Liver (tissue), 9 donors: Measurements from ENCODE around the gene CEP128. TPM values are rescaled to one million over a fixed set of nuclear protein-coding genes. Genes with fewer than 3 reads are reported as not detected.

Source experiments
- DNase-seq: peaks from one replicate; pipeline ENCODE4 v3.0.0-alpha.2; 2017; ENCODE audit warnings: low spot score
- H3K27ac ChIP-seq, 2 donors: one replicate each; pipeline ENCODE4 v1.7.0; 2013; ENCODE audit warnings: inconsistent platforms in 2 of 2, low read length in 2 of 2, control low read depth in 1 of 2, low read depth in 1 of 2, mild to moderate bottlenecking in 1 of 2
- H3K27me3 ChIP-seq, 4 donors: one replicate each; pipeline versions ENCODE4 v1.6.1 to v1.7.0; 2013; ENCODE audit warnings: low read length in 3 of 4, inconsistent platforms in 1 of 4, mild to moderate bottlenecking in 1 of 4, moderate library complexity in 1 of 4; ENCODE audit not compliant: control insufficient read depth in 4 of 4, insufficient read depth in 4 of 4
- H3K36me3 ChIP-seq, 4 donors: one replicate each; pipeline versions ENCODE4 v1.6.1 to v1.7.0; 2013; ENCODE audit warnings: low read length in 3 of 4, mild to moderate bottlenecking in 3 of 4, low read depth in 1 of 4, moderate library complexity in 1 of 4; ENCODE audit not compliant: control insufficient read depth in 4 of 4, insufficient read depth in 3 of 4
- H3K4me1 ChIP-seq, 4 donors: one replicate each; pipeline versions ENCODE4 v1.6.1 to v1.7.0; 2013; ENCODE audit warnings: low read length in 3 of 4, mild to moderate bottlenecking in 3 of 4, moderate library complexity in 1 of 4; ENCODE audit not compliant: control insufficient read depth in 4 of 4, insufficient read depth in 4 of 4
- H3K4me3 ChIP-seq, 3 donors: one replicate each; pipeline versions ENCODE4 v1.6.1 to v1.7.0; 2013; ENCODE audit warnings: low read length in 3 of 3, control low read depth in 1 of 3, low read depth in 1 of 3, mild to moderate bottlenecking in 1 of 3
- H3K9ac ChIP-seq, 2 donors: one replicate each; pipeline ENCODE4 v1.7.0; 2013; ENCODE audit warnings: low read length in 2 of 2, mild to moderate bottlenecking in 2 of 2, moderate library complexity in 2 of 2, control low read depth in 1 of 2, low read depth in 1 of 2
- H3K9me3 ChIP-seq, 4 donors: one replicate each; pipeline versions ENCODE4 v1.6.1 to v1.7.0; 2013; ENCODE audit warnings: low read length in 3 of 4; ENCODE audit not compliant: control insufficient read depth in 4 of 4
- EGR1 ChIP-seq, 2 donors: IDR thresholded peaks; 2 replicates each; pipeline ENCODE4 v1.6.1; 2016 to 2018; ENCODE audit warnings: antibody characterized with exemption in 2 of 2, low read depth in 2 of 2
- FOXA1 ChIP-seq: IDR thresholded peaks from 2 replicates; pipeline ENCODE4 v1.6.1; 2016; ENCODE audit warnings: antibody characterized with exemption
- FOXA2 ChIP-seq: IDR thresholded peaks from 2 replicates; pipeline ENCODE4 v1.6.1; 2016; ENCODE audit warnings: antibody characterized with exemption
- GABPA ChIP-seq, 2 donors: IDR thresholded peaks in 1 of 2; conservative IDR thresholded peaks in 1 of 2; 2 replicates each; pipeline ENCODE4 v1.6.1; 2016; ENCODE audit warnings: antibody characterized with exemption in 2 of 2, mild to moderate bottlenecking in 1 of 2, moderate library complexity in 1 of 2
- JUND ChIP-seq, 2 donors: IDR thresholded peaks; 2 replicates each; pipeline ENCODE4 v1.6.1; 2016; ENCODE audit warnings: antibody characterized with exemption in 2 of 2
- RAD21 ChIP-seq, 2 donors: IDR thresholded peaks; 2 replicates each; pipeline ENCODE4 v1.6.1; 2016; ENCODE audit warnings: antibody characterized with exemption in 2 of 2, mild to moderate bottlenecking in 2 of 2
- RXRA ChIP-seq, 2 donors: IDR thresholded peaks; 2 replicates each; pipeline ENCODE4 v1.6.1; 2017 to 2018; ENCODE audit warnings: antibody characterized with exemption in 2 of 2, mild to moderate bottlenecking in 1 of 2
- SP1 ChIP-seq: IDR thresholded peaks from 2 replicates; pipeline ENCODE4 v1.6.1; 2018; ENCODE audit warnings: antibody characterized with exemption, mild to moderate bottlenecking
- TAF1 ChIP-seq: conservative IDR thresholded peaks from 2 replicates; pipeline ENCODE4 v1.6.1; 2016; ENCODE audit warnings: antibody characterized with exemption, mild to moderate bottlenecking
- YY1 ChIP-seq: IDR thresholded peaks from 2 replicates; pipeline ENCODE4 v1.6.1; 2016; ENCODE audit warnings: antibody characterized with exemption, mild to moderate bottlenecking
- WGBS: extraction: QIAGEN DNeasy Blood & Tissue Kit; methylation state at CpG from one replicate; pipeline ENCODE4 v1.1.7; 2013; 5-methylcytosine and 5-hydroxymethylcytosine counted together
- polyA plus RNA-seq, 2 donors: library from polyadenylated mRNA; stranded (reverse) in 1 of 2; unstranded in 1 of 2; fragments of 200-250 nt in 1 of 2; fragments of >200 nt in 1 of 2; fragmentation: Nextera tagmentation in 1 of 2; extraction: Ambion mirVana in 1 of 2; gene quantifications; one replicate each; pipeline versions ENCODE4 v1.2.1 to v1.2.3, GENCODE V29; 2013 to 2015
- total RNA-seq, 2 donors: library from RNA; depleted of rRNA; stranded (reverse); fragments of >200 nt; gene quantifications; one replicate each; pipeline ENCODE4 v1.2.3, GENCODE V29; 2014
- TF ChIP-seq, protein P1 (sequence below): fragments of 150-350 bp; IDR thresholded peaks from 2 replicates; pipeline ENCODE4 v1.5.1; 2017; ENCODE audit warnings: improper control_type of control experiment, low read depth, low read length; ENCODE audit not compliant: missing input control
- TF ChIP-seq, protein P2 (sequence below): IDR thresholded peaks from 2 replicates; pipeline ENCODE4 v1.6.1; 2016; ENCODE audit warnings: antibody characterized with exemption
- TF ChIP-seq, protein P3 (sequence below): IDR thresholded peaks from 2 replicates; pipeline ENCODE4 v1.6.1; 2016; ENCODE audit warnings: antibody characterized with exemption
- TF ChIP-seq, protein P4 (sequence below): IDR thresholded peaks from 2 replicates; pipeline ENCODE4 v1.6.1; 2016; ENCODE audit warnings: antibody characterized with exemption
- donor health status: healthy.
- donor health status: healthy.
- donor health status: healthy.
- donor health status: healthy.
- donor health status: healthy.

CEP128 gene
- total and polyA plus RNA-seq, 4 donors = 0.27 to 3.8 (median 1.4) TPM

DNA sequence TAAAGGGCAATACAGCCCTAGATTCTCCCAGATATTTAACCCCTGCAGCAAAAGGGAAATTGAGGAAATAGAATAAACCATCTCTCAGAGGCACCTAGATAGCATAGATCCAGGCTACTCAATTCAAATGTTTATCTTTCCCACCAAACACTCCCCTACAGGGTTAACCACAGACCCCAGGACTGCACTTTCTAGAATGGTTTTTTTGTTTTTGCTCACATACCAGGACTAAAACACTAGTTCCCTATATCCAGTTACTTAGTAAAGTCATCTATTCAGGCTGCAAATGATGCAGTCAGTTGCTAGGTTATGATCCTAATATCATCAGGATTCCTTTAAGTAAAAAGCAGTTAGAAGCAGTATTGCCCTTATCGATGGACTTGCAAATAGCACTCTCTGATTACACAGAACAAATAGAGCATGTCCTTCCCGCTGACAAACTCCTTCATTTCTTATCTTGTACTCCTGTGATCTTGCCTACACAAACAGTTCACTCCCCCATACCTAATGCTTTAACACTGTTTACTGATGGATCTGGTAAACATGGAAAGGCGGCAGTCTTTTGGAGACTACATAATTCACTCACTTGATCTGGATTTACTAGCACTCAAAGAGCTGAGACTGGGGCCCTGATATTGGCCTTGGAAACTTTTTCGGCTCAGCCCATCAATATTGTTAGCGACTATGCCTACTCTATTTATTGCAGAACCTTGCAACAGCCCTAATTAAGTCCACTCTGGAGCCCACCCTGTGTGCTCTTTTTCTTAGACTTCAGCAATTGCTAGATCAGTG lies 473.0 kb downstream of the CEP128 start:
- H3K9ac ChIP-seq = no peak overlapping the region
- 19% methylated on average over 5 of the region's 5 CpGs for WGBS
- H3K4me1 ChIP-seq = no peaks in the 10 kb centered on the region
- H3K9me3 ChIP-seq = peaks cover 0 to 10% (median 2%) of the 10 kb centered on the region in 4 donors
- no peaks in the 10 kb centered on the region for H3K27me3 ChIP-seq
- no peak for DNase-seq
- H3K4me3 ChIP-seq = no peak overlapping the region
- no peak overlapping the region for H3K27ac ChIP-seq
- TF ChIP-seq, protein P1, sequence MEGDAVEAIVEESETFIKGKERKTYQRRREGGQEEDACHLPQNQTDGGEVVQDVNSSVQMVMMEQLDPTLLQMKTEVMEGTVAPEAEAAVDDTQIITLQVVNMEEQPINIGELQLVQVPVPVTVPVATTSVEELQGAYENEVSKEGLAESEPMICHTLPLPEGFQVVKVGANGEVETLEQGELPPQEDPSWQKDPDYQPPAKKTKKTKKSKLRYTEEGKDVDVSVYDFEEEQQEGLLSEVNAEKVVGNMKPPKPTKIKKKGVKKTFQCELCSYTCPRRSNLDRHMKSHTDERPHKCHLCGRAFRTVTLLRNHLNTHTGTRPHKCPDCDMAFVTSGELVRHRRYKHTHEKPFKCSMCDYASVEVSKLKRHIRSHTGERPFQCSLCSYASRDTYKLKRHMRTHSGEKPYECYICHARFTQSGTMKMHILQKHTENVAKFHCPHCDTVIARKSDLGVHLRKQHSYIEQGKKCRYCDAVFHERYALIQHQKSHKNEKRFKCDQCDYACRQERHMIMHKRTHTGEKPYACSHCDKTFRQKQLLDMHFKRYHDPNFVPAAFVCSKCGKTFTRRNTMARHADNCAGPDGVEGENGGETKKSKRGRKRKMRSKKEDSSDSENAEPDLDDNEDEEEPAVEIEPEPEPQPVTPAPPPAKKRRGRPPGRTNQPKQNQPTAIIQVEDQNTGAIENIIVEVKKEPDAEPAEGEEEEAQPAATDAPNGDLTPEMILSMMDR = no peak
- TF ChIP-seq FOXA2 (no peak), EGR1 (IDR thresholded peaks at IDR 0.05; ENCODE audit: low read depth in 2 of 2) (no peak), JUND (IDR thresholded peaks at IDR 0.05) (no peak)
- no peaks in the 10 kb centered on the region for H3K36me3 ChIP-seq

DNA sequence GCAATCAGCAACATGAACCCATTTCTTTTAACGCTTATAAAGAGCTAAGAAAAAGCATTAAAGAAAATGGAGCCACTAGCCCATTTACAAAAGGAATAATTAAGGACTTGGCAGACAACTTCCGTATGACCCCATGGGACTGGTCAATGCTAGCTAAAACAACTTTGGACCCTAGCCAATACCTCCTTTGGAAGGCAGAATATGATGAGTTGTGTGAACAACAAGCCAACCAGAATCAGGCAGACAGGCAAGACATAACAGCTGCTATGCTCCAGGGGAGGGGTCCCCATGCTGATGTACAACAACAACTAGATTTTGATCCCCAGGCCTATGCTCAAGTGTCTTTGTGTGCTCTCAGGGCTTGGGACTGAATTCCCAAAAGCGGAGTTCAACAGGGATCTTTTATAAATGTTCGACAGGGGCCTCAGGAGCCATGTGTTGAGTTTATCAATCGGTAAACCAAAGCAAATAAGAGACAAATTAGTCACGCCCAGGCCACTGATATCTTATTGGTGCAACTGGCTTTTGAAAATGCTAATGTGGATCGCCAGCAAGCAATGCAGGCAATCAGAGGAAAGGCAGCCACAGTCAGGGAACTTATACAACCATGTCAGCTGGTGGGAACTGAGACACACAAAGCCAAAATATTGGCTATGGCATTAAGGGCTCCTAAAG lies 475.9 kb downstream of the CEP128 start:
- 84% methylated on average over 7 of the region's 7 CpGs for WGBS
- no peaks in the 10 kb centered on the region for H3K27me3 ChIP-seq
- peaks cover 0 to 10% (median 0%) of the 10 kb centered on the region in 4 donors for H3K9me3 ChIP-seq
- H3K4me1 ChIP-seq = no peaks in the 10 kb centered on the region
- no peaks in the 10 kb centered on the region for H3K36me3 ChIP-seq
- no peak for DNase-seq
- no peak overlapping the region for H3K4me3 ChIP-seq
- H3K27ac ChIP-seq = no peak overlapping the region
- H3K9ac ChIP-seq = no peak overlapping the region
- TF ChIP-seq FOXA1 (no peak), GABPA (IDR thresholded peaks at IDR 0.05 in 1 of 2, conservative IDR thresholded peaks at IDR 0.05 in 1 of 2) (no peak), TAF1 (no peak), RXRA (IDR thresholded peaks at IDR 0.05) (no peak), SP1 (no peak), YY1 (no peak), FOXA2 (no peak), RAD21 (IDR thresholded peaks at IDR 0.05) (no peak), JUND (IDR thresholded peaks at IDR 0.05) (no peak)
- TF ChIP-seq, protein P1 = no peak
- TF ChIP-seq, protein P2, sequence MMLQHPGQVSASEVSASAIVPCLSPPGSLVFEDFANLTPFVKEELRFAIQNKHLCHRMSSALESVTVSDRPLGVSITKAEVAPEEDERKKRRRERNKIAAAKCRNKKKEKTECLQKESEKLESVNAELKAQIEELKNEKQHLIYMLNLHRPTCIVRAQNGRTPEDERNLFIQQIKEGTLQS = no peak
- TF ChIP-seq, protein P3, sequence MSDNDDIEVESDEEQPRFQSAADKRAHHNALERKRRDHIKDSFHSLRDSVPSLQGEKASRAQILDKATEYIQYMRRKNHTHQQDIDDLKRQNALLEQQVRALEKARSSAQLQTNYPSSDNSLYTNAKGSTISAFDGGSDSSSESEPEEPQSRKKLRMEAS = no peak
- TF ChIP-seq, protein P4, sequence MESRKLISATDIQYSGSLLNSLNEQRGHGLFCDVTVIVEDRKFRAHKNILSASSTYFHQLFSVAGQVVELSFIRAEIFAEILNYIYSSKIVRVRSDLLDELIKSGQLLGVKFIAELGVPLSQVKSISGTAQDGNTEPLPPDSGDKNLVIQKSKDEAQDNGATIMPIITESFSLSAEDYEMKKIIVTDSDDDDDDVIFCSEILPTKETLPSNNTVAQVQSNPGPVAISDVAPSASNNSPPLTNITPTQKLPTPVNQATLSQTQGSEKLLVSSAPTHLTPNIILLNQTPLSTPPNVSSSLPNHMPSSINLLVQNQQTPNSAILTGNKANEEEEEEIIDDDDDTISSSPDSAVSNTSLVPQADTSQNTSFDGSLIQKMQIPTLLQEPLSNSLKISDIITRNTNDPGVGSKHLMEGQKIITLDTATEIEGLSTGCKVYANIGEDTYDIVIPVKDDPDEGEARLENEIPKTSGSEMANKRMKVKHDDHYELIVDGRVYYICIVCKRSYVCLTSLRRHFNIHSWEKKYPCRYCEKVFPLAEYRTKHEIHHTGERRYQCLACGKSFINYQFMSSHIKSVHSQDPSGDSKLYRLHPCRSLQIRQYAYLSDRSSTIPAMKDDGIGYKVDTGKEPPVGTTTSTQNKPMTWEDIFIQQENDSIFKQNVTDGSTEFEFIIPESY = no peak
